Measurements from ENCODE around the gene SLC35B1.

Gene SLC35B1

DNA sequence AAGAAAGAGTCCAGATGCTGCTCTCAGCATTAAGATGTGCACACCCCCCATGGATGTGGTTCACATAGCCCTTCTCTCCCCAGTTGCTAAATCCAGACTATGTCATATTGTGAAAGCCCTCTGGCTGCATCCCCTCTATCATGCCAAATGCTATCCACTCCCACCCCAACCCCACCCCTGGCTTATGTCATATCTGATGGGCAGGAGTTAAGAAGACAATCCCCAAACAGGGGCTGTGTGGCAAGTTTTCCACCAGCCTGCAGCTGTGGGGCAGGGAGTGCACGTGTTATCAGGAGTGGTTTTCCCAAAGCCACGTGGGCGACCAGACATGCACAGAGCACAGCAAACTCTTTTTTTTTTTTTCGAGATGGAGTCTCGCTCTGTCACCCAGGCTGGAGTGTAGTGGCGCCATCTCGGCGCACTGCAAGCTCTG, 46.2 kb upstream of the SLC35B1 start:
- no peak for TF ChIP-seq SIN3A (IDR thresholded peaks at IDR 0.05; ENCODE audit: borderline replicate concordance, insufficient read depth, low read length)
- no peak for TF ChIP-seq TAF1 (IDR thresholded peaks at IDR 0.05; ENCODE audit: borderline replicate concordance, insufficient read depth, low read length)
- no peak for TF ChIP-seq FOXP2 (optimal IDR thresholded peaks at IDR 0.05; ENCODE audit: borderline replicate concordance, extremely low read depth, extremely low read length, insufficient read depth)
- TF ChIP-seq, protein P1, sequence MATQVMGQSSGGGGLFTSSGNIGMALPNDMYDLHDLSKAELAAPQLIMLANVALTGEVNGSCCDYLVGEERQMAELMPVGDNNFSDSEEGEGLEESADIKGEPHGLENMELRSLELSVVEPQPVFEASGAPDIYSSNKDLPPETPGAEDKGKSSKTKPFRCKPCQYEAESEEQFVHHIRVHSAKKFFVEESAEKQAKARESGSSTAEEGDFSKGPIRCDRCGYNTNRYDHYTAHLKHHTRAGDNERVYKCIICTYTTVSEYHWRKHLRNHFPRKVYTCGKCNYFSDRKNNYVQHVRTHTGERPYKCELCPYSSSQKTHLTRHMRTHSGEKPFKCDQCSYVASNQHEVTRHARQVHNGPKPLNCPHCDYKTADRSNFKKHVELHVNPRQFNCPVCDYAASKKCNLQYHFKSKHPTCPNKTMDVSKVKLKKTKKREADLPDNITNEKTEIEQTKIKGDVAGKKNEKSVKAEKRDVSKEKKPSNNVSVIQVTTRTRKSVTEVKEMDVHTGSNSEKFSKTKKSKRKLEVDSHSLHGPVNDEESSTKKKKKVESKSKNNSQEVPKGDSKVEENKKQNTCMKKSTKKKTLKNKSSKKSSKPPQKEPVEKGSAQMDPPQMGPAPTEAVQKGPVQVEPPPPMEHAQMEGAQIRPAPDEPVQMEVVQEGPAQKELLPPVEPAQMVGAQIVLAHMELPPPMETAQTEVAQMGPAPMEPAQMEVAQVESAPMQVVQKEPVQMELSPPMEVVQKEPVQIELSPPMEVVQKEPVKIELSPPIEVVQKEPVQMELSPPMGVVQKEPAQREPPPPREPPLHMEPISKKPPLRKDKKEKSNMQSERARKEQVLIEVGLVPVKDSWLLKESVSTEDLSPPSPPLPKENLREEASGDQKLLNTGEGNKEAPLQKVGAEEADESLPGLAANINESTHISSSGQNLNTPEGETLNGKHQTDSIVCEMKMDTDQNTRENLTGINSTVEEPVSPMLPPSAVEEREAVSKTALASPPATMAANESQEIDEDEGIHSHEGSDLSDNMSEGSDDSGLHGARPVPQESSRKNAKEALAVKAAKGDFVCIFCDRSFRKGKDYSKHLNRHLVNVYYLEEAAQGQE (IDR thresholded peaks at IDR 0.05; ENCODE audit: insufficient read depth in 1 of 2, low read depth in 2 of 2, low read length in 2 of 2): no peak
- no peak for TF ChIP-seq POLR2AphosphoS5 (IDR thresholded peaks at IDR 0.05; ENCODE audit: low read depth, low read length)

DNA sequence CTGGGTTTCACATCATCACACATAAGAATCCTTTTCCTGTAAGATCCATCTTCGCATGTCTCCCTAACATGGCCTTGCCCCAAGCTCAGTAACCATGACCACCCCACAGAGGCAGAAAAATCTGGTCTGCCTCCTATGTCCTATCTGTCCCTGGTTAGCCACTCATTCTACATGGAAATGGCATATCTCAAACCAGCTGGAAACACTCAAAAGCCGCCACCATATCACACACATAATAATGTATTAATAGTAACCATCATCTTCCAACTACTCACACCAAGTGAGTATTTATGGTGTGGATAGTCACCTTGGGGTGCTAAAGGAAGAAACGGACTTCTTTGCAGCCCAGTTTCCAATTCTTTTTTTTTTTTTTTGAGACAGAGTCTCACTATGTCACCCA, 44.7 kb upstream of the SLC35B1 start:
- TF ChIP-seq SIN3A (IDR thresholded peaks at IDR 0.05; ENCODE audit: borderline replicate concordance, insufficient read depth, low read length) (no peak), TAF1 (IDR thresholded peaks at IDR 0.05; ENCODE audit: borderline replicate concordance, insufficient read depth, low read length) (no peak), FOXP2 (optimal IDR thresholded peaks at IDR 0.05; ENCODE audit: borderline replicate concordance, extremely low read depth, extremely low read length, insufficient read depth) (no peak), POLR2AphosphoS5 (IDR thresholded peaks at IDR 0.05; ENCODE audit: low read depth, low read length) (no peak)
- TF ChIP-seq, protein P1 (IDR thresholded peaks at IDR 0.05; ENCODE audit: insufficient read depth in 1 of 2, low read depth in 2 of 2, low read length in 2 of 2): no peak

DNA sequence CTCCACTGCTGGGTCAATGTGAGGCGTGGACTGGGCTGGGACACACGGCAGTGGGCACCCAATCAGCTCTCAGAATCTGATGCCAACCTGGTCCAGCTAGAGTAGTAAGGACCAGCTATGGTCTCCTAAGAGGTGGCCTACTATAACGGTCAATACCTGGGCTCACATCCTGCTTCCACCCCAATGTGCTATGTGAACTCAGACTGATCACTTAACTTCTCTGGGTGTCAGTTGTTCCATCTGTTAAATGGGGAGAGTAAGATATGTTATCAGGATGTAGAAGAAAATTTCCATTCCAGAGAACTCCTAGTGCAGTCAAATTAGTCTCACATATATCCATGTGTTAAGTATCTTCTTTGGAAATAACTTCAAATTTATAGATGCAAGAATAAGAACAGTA, 42.0 kb upstream of the SLC35B1 start:
- TF ChIP-seq POLR2AphosphoS5 (IDR thresholded peaks at IDR 0.05; ENCODE audit: low read depth, low read length) (no peak), FOXP2 (optimal IDR thresholded peaks at IDR 0.05; ENCODE audit: borderline replicate concordance, extremely low read depth, extremely low read length, insufficient read depth) (no peak), TAF1 (IDR thresholded peaks at IDR 0.05; ENCODE audit: borderline replicate concordance, insufficient read depth, low read length) (no peak), SIN3A (IDR thresholded peaks at IDR 0.05; ENCODE audit: borderline replicate concordance, insufficient read depth, low read length) (no peak)
- TF ChIP-seq, protein P1 (IDR thresholded peaks at IDR 0.05; ENCODE audit: insufficient read depth in 1 of 2, low read depth in 2 of 2, low read length in 2 of 2): no peak

DNA sequence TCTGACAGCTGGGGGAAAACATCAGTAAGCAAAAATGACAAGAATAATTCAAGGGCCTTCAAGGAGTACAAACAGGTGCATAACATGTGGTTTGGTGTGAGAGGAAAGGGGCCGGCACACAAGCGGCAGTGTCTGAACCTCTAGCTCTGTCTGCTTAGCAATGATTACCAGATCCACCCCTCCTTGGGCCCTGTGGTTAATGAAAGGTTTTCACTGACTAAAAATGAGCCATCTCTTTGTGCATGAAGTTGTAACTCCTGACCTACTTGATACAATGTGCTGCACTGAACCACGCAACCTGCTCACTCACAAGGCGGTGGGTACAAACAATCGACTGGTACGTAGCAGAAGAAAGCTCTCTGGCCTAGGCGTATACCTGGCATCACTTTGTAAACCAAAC, 41.0 kb upstream of the SLC35B1 start:
- no peak for TF ChIP-seq TAF1 (IDR thresholded peaks at IDR 0.05; ENCODE audit: borderline replicate concordance, insufficient read depth, low read length)
- TF ChIP-seq POLR2AphosphoS5 (IDR thresholded peaks at IDR 0.05; ENCODE audit: low read depth, low read length): no peak

DNA sequence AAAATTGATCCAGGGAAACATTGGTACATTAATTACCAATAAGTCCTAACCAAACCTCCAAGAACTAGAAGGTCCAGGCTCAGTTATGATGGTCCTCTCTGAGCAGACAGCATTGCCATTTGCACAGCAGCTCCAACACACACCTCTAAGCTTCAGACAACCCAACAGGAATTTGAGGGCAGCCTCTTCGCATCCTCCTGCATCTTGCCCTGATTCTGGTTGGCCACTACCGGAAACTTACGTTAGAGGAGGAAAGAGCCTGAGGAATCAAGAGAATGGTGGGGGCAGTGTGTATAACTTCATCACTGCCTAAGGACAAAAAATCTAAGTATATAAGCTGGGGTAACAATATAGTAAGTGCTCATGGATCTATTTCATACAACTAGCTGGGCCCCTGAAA, 40.5 kb upstream of the SLC35B1 start:
- no peak for TF ChIP-seq POLR2AphosphoS5 (IDR thresholded peaks at IDR 0.05; ENCODE audit: low read depth, low read length)
- no peak for TF ChIP-seq TAF1 (IDR thresholded peaks at IDR 0.05; ENCODE audit: borderline replicate concordance, insufficient read depth, low read length)
- no peak for TF ChIP-seq SIN3A (IDR thresholded peaks at IDR 0.05; ENCODE audit: borderline replicate concordance, insufficient read depth, low read length)

DNA sequence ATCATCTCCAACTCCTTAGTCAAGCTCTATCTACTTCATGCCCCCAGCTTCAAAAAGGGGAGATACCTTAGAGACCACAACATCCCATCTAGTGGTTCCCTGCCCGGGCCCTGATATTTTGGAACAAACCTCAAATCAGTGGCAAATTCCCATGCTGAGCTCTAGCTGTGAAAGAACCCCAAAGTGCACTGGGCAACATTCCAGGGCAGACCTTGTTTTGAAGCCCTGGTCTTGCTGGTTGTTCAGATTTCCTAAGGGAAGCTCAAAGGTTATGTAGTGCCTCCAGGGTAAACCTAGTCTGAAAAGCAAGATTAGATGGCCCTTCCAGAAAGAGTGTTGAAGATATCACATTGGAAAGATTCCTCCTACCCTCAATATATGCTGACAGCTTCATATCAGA, 39.9 kb upstream of the SLC35B1 start:
- TF ChIP-seq POLR2AphosphoS5 (IDR thresholded peaks at IDR 0.05; ENCODE audit: low read depth, low read length): no peak
- no peak for TF ChIP-seq FOXP2 (optimal IDR thresholded peaks at IDR 0.05; ENCODE audit: borderline replicate concordance, extremely low read depth, extremely low read length, insufficient read depth)
- no peak for TF ChIP-seq SIN3A (IDR thresholded peaks at IDR 0.05; ENCODE audit: borderline replicate concordance, insufficient read depth, low read length)
- TF ChIP-seq, protein P1 (IDR thresholded peaks at IDR 0.05; ENCODE audit: insufficient read depth in 1 of 2, low read depth in 2 of 2, low read length in 2 of 2): no peak
- no peak for TF ChIP-seq TAF1 (IDR thresholded peaks at IDR 0.05; ENCODE audit: borderline replicate concordance, insufficient read depth, low read length)
